GM13977 (cell line): ENCODE measurements around the gene TMEM37.

ENCODE experiments used
- DNase-seq: peaks from one replicate; pipeline ENCODE4 v3.0.0; 2012; ENCODE audit warnings: low spot score
- CTCF ChIP-seq: IDR thresholded peaks from 2 replicates; pipeline ENCODE4 v1.5.1; 2012; ENCODE audit warnings: mild to moderate bottlenecking, control low read depth; ENCODE audit not compliant: insufficient read depth; ENCODE audit errors: extremely low read depth, missing control alignments
- in situ Hi-C: fragments of 300-500 bp; cut with MboI; formaldehyde crosslinking; loops from one replicate; pipeline ENCODE4 v1.12.0; 2022; ENCODE audit warnings: low sequenced_read_pairs, low pct_unique_long_range_greater_than_20kb, mixed read lengths, inconsistent platforms; ENCODE audit not compliant: unreplicated experiment

The TMEM37 gene

GRCh38 chr2:119485336-119486110 lies 53.9 kb downstream of the TMEM37 start:
- no peak for TF ChIP-seq CTCF
- in situ Hi-C loops = no loop called here
- DNase-seq = no peak

- DNase-seq = no peak
- in situ Hi-C loops = no loop called here
- TF ChIP-seq CTCF = no peak
These were observed 54.7 kb downstream of the TMEM37 start for GRCh38 chr2:119486196-119486827.

GRCh38 chr2:119486886-119487285 lies 55.2 kb downstream of the TMEM37 start:
- no peak for DNase-seq
- TF ChIP-seq CTCF = no peak
- in situ Hi-C loops = no loop called here

- TF ChIP-seq CTCF = no peak
- in situ Hi-C loops = no loop called here
- DNase-seq = no peak
These were observed 56.0 kb downstream of the TMEM37 start for GRCh38 chr2:119487434-119488244.
